ENCODE data around the gene COX6B2. TPM values are rescaled to one million over a fixed set of nuclear protein-coding genes. Genes with fewer than 3 reads are reported as not detected.
"Not testable (repeated sequence)": the region's sequence is repeated elsewhere in the genome, so short reads cannot be mapped to it uniquely, and the experiment has no call there.

The COX6B2 gene, protein sequence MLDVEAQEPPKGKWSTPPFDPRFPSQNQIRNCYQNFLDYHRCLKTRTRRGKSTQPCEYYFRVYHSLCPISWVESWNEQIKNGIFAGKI
- under 0.01 and 0.17 TPM in 2 replicates for total RNA-seq
- 0.03 and 0.14 TPM in 2 replicates for polyA plus RNA-seq
- polyA plus RNA-seq (2012), result 0.12 TPM in 1 of 2 replicates, not detected in the other
- not detected in 2 replicates for polyA minus RNA-seq (ENCODE audit: low replicate concordance)

GRCh38 chr19:55354698-55355212, at the start of gene COX6B2:
Gene COX6B2 (minus strand): TSS chr19:55354719. CDS start chr19:55354521, 198 bp downstream.
- H3K4me2 ChIP-seq (ENCODE audit: extremely low read depth, insufficient read depth, low read length), result peak within 1 kb of the TSS; percentile 86
- no peak for DNase-seq (ENCODE audit: low read depth in 2 of 2)
- no peak for TF ChIP-seq CTCF (conservative IDR thresholded peaks at IDR 0.05 in 1 of 2, IDR thresholded peaks at IDR 0.05 in 1 of 2; ENCODE audit: low read depth in 1 of 2, low read length in 2 of 2)
- TF ChIP-seq EZH2 (IDR thresholded peaks at IDR 0.05; ENCODE audit: low read length, missing control alignments), result no peak
- no peak within 1 kb of the TSS for H3K27ac ChIP-seq (ENCODE audit: insufficient read depth, low read length)
- no peak within 1 kb of the TSS for H2AFZ ChIP-seq (ENCODE audit: low read length)
- H4K20me1 ChIP-seq (ENCODE audit: control insufficient read depth, extremely low read depth, insufficient read depth, low read length), result no peaks in the 10 kb centered on the region
- no peaks in the 10 kb centered on the region for H3K36me3 ChIP-seq (ENCODE audit: control insufficient read depth, insufficient read depth, low read length)
- H3K79me2 ChIP-seq (ENCODE audit: control insufficient read depth, insufficient read depth, low read length), result no peaks in the 10 kb centered on the region
- H3K9ac ChIP-seq (ENCODE audit: insufficient read depth, low read length), result no peak within 1 kb of the TSS
- peak within 1 kb of the TSS; percentile 28 to 51 (median 42) for H3K4me3 ChIP-seq (replicated peaks in 1 of 4; ENCODE audit: control extremely low read depth in 1 of 4, insufficient read depth in 1 of 4, low read depth in 3 of 4, low read length in 4 of 4)
- peaks cover 31% of the 10 kb centered on the region for H3K27me3 ChIP-seq (ENCODE audit: control insufficient read depth, insufficient read depth, low read length)
- H3K4me1 ChIP-seq (ENCODE audit: control insufficient read depth, extremely low read depth, insufficient read depth, low read length), result no peaks in the 10 kb centered on the region
- no peaks in the 10 kb centered on the region for H3K9me3 ChIP-seq (ENCODE audit: control insufficient read depth, insufficient read depth, low read depth, low read length)

- Histone ChIP-seq H3K36me3 (ENCODE audit: control insufficient read depth, insufficient read depth, low read length) (peaks cover 17% of the 10 kb centered on the region), H3K4me3 (replicated peaks in 1 of 4; ENCODE audit: control extremely low read depth in 1 of 4, insufficient read depth in 1 of 4, low read depth in 3 of 4, low read length in 4 of 4) (no peak overlapping the region), H4K20me1 (ENCODE audit: control insufficient read depth, extremely low read depth, insufficient read depth, low read length) (peaks cover 2% of the 10 kb centered on the region), H3K27me3 (ENCODE audit: control insufficient read depth, insufficient read depth, low read length) (no peaks in the 10 kb centered on the region), H3K9ac (ENCODE audit: insufficient read depth, low read length) (no peak overlapping the region), H2AFZ (ENCODE audit: low read length) (no peak overlapping the region), H3K79me2 (ENCODE audit: control insufficient read depth, insufficient read depth, low read length) (peaks cover 38% of the 10 kb centered on the region), H3K4me1 (ENCODE audit: control insufficient read depth, extremely low read depth, insufficient read depth, low read length) (peaks cover 15% of the 10 kb centered on the region), H3K9me3 (ENCODE audit: control insufficient read depth, insufficient read depth, low read depth, low read length) (no peaks in the 10 kb centered on the region), H3K27ac (ENCODE audit: insufficient read depth, low read length) (no peak overlapping the region), H3K4me2 (ENCODE audit: extremely low read depth, insufficient read depth, low read length) (no peak overlapping the region)
- DNase-seq (ENCODE audit: low read depth in 2 of 2), result no peak
- TF ChIP-seq CTCF (conservative IDR thresholded peaks at IDR 0.05 in 1 of 2, IDR thresholded peaks at IDR 0.05 in 1 of 2; ENCODE audit: low read depth in 1 of 2, low read length in 2 of 2) (no peak), EZH2 (IDR thresholded peaks at IDR 0.05; ENCODE audit: low read length, missing control alignments) (no peak)
Measured at GRCh38 chr19:55402509-55402908, 48.0 kb upstream of the COX6B2 start.

DNA sequence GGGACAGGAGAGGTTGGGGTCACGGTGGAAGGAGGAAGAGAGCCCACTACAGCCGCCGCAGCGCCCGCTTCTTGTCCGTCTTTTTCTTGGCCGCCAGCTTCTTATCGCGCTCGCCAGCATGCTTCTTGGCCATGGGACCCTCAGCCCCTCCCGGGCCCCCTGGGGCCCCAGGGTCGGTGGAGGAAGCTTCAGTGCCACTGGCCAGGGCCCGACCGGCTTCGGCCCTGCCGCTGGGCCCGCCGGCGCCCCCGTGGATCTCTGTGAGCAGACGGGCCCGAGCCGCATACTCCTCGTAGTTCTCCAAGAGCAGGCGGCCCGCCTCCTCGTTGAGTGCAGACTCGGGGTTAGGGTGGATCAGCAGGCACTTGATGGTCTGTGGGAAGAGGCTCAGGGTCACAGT, 46.9 kb upstream of the COX6B2 start:
- Histone ChIP-seq H3K79me2 (ENCODE audit: control insufficient read depth, insufficient read depth, low read length) (peaks cover 28% of the 10 kb centered on the region), H3K4me1 (ENCODE audit: control insufficient read depth, extremely low read depth, insufficient read depth, low read length) (peaks cover 13% of the 10 kb centered on the region), H3K36me3 (ENCODE audit: control insufficient read depth, insufficient read depth, low read length) (peaks cover 15% of the 10 kb centered on the region)
- H4K20me1 ChIP-seq (ENCODE audit: control insufficient read depth, extremely low read depth, insufficient read depth, low read length); H2AFZ ChIP-seq (ENCODE audit: low read length); H3K9me3 ChIP-seq (ENCODE audit: control insufficient read depth, insufficient read depth, low read depth, low read length); H3K9ac ChIP-seq (ENCODE audit: insufficient read depth, low read length); H3K4me2 ChIP-seq (ENCODE audit: extremely low read depth, insufficient read depth, low read length); H3K27me3 ChIP-seq (ENCODE audit: control insufficient read depth, insufficient read depth, low read length); H3K27ac ChIP-seq (ENCODE audit: insufficient read depth, low read length); DNase-seq (ENCODE audit: low read depth in 2 of 2); H3K4me3 ChIP-seq (replicated peaks in 1 of 4; ENCODE audit: control extremely low read depth in 1 of 4, insufficient read depth in 1 of 4, low read depth in 3 of 4, low read length in 4 of 4): not testable (repeated sequence)
